HG03460 (cell line): ENCODE data around the gene NRIP1.

Experiments
- ATAC-seq: cut with Tn5 transposase; IDR thresholded peaks from one replicate; pipeline ENCODE4 v1.9.1; 2021; ENCODE audit not compliant: unreplicated experiment

Gene NRIP1

DNA sequence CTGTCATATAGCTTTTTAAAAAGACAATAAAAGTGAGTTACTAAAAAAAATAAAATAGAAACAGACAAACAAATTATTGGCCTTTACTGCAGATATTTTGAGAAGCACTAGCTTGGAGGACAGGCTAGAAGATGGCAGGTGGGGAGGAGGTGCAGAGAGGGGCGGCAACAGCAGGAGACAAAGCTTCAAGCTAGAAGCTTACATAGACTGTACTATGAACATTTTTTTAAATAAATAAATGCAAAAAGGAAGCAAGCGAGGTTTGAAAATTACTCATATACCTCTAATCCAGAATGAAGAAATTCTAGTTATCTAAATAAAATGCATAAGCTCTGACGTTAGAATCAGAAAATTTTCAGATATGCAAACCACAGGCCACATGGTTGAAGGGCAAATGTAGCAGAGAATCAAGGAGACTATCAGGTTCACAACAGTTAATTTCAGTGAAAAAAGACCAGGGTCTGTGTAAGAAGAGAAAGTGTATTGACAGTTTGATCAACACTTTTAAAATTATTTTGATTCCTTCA is 54.9 kb downstream of the NRIP1 start:
- no peak for ATAC-seq

GRCh38 chr21:15007716-15008296 is 57.0 kb downstream of the NRIP1 start:
- no peak for ATAC-seq

DNA sequence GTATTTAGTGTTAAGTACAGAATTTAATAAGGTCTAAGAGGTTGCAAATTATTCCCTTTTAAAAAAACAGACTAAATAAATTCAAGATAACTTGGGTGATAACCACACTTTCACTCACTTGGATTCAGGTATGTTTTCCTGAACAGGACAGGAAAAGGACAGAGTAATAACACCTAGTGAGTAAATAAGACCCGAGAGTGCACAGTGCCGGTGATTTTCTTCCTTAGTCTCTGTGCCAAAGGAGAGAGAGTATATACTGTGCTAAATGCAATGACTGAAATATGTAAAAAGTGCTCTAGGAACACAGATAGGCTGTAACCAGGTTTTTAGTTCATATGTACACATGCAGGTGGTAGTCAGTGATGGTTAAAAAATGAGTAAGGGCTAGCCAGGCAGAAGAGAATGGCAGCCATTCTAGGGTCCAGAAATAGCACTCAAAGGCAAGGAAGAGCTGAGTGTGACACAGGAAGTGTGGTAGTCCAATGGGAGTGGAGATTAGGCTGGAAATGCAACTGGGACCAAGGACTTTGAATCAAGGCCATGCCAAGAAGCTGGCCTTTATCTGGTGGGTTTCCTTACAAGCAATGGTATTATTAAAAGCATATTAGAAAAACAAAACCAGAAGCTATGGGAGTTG is 58.1 kb downstream of the NRIP1 start:
- no peak for ATAC-seq

- ATAC-seq: no peak
Measured at GRCh38 chr21:15005391-15005790, 59.4 kb downstream of the NRIP1 start.

- no peak for ATAC-seq
Measured at GRCh38 chr21:15004721-15005370, 60.0 kb downstream of the NRIP1 start.

- ATAC-seq: no peak
Measured at GRCh38 chr21:15003463-15004135, 61.2 kb downstream of the NRIP1 start.

DNA sequence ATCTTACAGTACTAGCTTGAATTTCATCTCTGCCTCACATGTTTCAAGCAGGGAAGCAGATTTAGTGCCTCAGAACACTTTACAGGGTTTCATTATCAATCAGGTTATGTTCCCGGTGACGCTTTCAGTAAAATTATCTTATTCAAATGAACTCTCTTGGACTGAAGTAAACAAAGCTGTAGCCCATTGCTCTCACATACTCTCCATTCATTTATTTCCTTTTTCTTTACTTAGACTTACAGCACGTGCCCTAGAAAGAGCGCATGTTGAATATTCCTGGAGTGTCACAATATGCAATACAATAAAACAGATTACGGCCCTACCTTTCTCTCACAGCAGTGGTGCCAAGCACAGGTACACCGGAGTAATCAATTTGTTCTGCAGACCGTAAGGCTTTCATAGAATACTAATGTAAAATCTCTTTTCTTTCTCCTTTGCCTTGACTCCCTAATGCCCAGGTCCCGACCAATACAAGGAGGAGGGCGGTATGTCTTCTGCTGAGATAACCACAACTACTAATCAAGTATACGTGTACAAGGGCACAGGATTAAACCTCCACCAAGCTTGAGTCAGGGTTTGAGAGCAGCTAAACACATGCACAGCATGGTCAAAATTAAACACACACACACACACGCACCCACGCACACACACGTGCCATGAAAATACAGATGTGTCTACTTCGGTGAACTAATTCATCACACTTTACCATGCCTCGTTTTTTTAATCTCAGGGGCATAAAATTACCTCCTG is 62.8 kb downstream of the NRIP1 start:
- ATAC-seq: peak; percentile 82

DNA sequence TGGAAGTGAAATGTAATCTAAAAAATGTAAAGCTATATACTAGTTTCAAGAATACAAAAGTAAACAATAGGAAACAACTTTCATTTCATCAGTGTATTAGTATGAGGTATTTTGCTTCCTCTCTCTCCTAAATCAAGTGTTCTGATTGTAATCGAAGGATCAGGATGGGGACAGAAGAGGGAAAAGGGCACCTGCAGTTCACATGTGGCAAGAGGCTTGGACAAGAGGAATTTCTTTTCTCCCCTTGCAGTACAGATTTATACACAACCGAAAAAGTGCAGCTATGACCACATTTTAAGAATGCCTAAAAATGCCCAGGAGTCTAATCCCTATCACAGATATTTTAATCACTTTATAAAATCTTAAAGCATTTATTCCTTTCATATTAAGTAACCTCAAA is 63.7 kb downstream of the NRIP1 start:
- ATAC-seq: no peak

DNA sequence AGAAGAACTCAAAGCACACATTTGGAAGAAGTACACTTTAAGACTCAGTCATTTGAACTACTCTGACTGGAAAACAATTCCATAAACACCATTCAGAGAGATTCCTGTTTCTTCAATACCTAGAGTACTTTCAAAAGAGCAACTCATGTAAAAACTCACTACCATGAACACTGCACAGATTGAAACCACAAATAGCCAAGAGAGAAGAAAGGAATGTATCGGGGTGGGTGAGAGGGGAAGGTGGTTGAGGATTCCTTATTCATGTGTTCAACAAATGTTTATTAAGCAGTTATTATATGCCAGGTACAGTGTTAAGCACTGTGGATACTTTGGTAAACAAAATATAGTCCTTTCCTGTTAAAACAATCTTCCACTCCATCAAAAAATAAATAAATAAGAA is 64.7 kb downstream of the NRIP1 start:
- ATAC-seq: no peak

- ATAC-seq: no peak
Measured at GRCh38 chr21:14998784-14999183, 66.0 kb downstream of the NRIP1 start.

DNA sequence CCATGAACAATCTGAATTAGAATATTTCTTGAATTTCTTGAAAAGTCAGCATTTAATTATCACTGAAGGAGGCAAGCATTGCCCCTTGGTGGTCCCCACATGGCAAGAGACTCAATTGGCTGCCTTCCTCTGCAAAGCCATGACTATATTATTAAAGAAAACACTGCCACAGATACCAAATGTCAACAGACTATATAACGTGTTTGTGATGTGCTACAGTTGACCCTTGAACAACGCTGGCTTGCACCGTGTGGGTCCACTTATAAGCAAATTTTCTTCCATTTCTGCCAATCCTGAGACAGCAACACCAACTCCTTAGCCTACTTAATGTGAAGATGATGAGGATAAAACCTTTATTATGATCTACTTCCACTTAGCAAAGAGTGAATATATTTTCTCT is 66.5 kb downstream of the NRIP1 start:
- ATAC-seq: no peak

- no peak for ATAC-seq
Measured at GRCh38 chr21:14995695-14996490, 68.9 kb downstream of the NRIP1 start.

DNA sequence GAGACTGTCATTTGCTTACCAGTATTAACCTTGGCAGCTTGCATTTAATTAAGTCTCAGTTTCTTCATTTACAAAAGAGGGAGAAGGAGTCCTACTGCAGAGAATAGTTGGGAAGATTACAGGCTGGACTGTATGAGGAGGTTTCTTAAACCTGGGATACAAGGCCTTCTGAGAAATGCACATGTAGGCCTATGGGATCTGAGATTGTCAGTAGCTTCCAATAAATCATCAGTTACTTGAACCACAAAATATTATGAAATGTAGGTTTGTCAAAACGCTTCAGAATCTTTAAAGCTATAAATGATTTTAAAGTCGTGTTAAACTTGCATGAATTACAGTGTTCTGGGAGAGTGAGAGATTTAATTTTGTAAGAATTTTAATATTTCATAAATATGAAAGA is 69.6 kb downstream of the NRIP1 start:
- no peak for ATAC-seq

- no peak for ATAC-seq
Measured at GRCh38 chr21:14993115-14993514, 71.7 kb downstream of the NRIP1 start.

GRCh38 chr21:14991957-14992356 is 72.8 kb downstream of the NRIP1 start:
- ATAC-seq: no peak

- no peak for ATAC-seq
Measured at GRCh38 chr21:14989359-14989758, 75.4 kb downstream of the NRIP1 start.

DNA sequence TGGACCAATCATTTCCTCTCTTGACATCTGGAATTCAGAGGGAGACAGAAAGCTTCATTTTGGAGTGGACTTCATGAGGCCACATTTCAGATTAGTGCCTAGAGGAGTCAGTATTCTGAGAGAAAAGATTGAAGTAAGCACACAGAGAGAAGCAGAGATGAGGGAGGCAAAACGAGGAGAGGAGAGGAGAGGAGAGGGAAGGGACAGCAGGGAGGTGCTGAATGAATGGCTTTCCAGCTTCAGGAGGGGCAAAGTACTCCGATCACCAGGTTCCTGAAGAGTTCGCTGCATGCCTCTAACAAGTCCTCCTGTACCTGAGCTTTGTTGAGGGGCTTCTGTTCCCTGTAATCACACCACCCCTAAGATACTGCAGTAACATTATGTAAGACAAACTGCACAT is 76.0 kb downstream of the NRIP1 start:
- no peak for ATAC-seq

DNA sequence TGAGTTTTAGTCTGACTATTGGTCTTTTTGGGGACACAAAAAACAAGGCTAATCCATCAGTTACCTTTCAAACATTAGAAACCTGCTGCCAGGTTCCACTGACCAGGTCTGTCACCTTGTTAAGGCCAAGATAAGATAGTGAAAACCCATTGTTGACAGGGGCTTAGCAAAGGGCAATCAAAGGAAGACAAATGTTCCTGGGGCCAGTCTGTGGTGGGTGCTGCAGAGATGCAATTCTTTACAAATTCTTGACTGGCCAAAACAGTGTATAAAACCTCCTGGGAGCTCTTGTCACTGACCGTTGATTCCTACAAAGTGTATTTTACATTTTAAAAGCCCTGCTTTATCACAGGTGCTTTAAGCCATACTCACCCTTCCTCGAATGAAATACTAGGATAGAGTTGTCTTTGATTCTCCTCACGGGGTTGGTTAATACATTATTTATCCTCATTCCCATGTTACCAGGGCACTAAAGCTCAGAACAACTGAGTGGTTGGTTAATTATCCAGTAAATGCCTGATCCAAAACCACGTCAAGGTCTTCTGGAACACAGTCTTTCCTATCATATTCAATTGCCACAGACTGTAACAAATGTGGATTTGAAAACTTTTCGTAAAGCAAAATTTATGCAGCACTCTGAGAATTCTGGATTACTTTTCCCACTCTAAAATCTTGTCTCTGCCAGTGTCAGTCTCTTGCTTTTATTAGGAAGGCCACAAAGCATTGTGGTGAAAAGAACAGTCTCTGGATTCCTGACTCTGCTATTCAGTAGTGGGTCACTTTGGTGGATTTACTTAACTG is 77.2 kb downstream of the NRIP1 start:
- ATAC-seq: no peak

DNA sequence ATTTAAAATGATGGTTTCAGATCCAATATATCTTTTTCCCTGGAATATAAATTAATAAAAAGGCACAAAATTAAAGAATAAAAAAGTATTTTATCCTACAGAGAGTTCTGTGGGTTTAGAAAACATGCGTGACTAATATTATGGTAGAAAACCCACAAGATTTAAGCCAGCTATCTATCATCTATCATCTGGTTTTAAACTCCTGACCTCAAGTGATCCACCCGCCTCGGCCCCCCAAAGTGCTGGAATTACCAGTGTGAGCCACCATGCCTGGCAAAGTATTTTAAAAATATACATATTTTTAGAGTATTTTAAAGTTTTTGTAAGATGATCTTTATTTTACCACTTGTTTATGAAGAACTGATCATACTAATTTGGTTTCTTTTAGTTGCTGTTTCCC is 79.5 kb downstream of the NRIP1 start:
- ATAC-seq: no peak

GRCh38 chr21:14982336-14982735 is 82.5 kb downstream of the NRIP1 start:
- ATAC-seq: no peak
